GM13976 (cell line): Measurements from ENCODE around the gene KLRD1.

Source experiments
- DNase-seq: peaks from one replicate; pipeline ENCODE4 v3.0.0; 2012; ENCODE audit warnings: low spot score
- CTCF ChIP-seq: IDR thresholded peaks from 2 replicates; pipeline ENCODE4 v1.5.1; 2012; ENCODE audit warnings: borderline replicate concordance, mild to moderate bottlenecking; ENCODE audit not compliant: insufficient read depth; ENCODE audit errors: extremely low read depth, missing control alignments, control extremely low read depth
- in situ Hi-C: fragments of 300-500 bp; cut with MboI; formaldehyde crosslinking; loops from one replicate; pipeline ENCODE4 v1.12.0; 2022; ENCODE audit warnings: low sequenced_read_pairs, mixed read lengths, inconsistent platforms; ENCODE audit not compliant: unreplicated experiment

Gene KLRD1

GRCh38 chr12:10283027-10283426 lies 24.6 kb upstream of the KLRD1 start:
- no peak for DNase-seq
- in situ Hi-C loops = no loop called here

GRCh38 chr12:10285919-10286318 lies 21.8 kb upstream of the KLRD1 start:
- no peak for TF ChIP-seq CTCF
- in situ Hi-C loops = no loop called here
- peak; percentile 27 for DNase-seq

More at GRCh38 chr12:10283027-10283426, 24.6 kb upstream of the KLRD1 start:
- TF ChIP-seq CTCF = no peak

- in situ Hi-C loops = no loop called here
- peak; percentile 34 for DNase-seq
- no peak for TF ChIP-seq CTCF
Observed at GRCh38 chr12:10289005-10289754, 18.5 kb upstream of the KLRD1 start.

- no peak for DNase-seq
- in situ Hi-C loops = no loop called here
Observed at GRCh38 chr12:10291030-10291429, 16.6 kb upstream of the KLRD1 start.

GRCh38 chr12:10293151-10293550 lies 14.5 kb upstream of the KLRD1 start:
- no peak for TF ChIP-seq CTCF
- DNase-seq = peak; percentile 27
- in situ Hi-C loops = no loop called here

More at GRCh38 chr12:10291030-10291429, 16.6 kb upstream of the KLRD1 start:
- no peak for TF ChIP-seq CTCF

GRCh38 chr12:10293570-10294227 lies 14.0 kb upstream of the KLRD1 start:
- TF ChIP-seq CTCF = no peak
- no peak for DNase-seq
- in situ Hi-C loops = no loop called here

- DNase-seq = no peak
- in situ Hi-C loops = no loop called here
- TF ChIP-seq CTCF = no peak
Observed at GRCh38 chr12:10301103-10301502, 6.6 kb upstream of the KLRD1 start.
